GM12878 (cell line): ENCODE data around the gene TMEM50B. TPM values are rescaled to one million over a fixed set of nuclear protein-coding genes. Genes with fewer than 3 reads are reported as not detected.
A peak's percentile ranks its signal among the peaks of the same experiment; 100 is the strongest.

Experiments
- ATF2 ChIP-seq: IDR thresholded peaks from 2 replicates; pipeline ENCODE4 v1.6.1; 2012; ENCODE audit warnings: low read length, inconsistent platforms
- BHLHE40 ChIP-seq, 2 experiments: fragments of 450-650 bp in 1 of 2; IDR thresholded peaks; 2 replicates each; pipeline ENCODE4 v1.6.1; 2011 to 2017; ENCODE audit warnings: low read depth in 2 of 2, borderline replicate concordance in 1 of 2, improper control_type of control experiment in 1 of 2, low read length in 1 of 2, mild to moderate bottlenecking in 1 of 2
- CBFB ChIP-seq: IDR thresholded peaks from 2 replicates; pipeline ENCODE4 v1.6.1; 2016; ENCODE audit warnings: antibody characterized with exemption, low read depth
- DPF2 ChIP-seq: fragments of 450-650 bp; IDR thresholded peaks from 2 replicates; pipeline ENCODE4 v1.6.1; 2017; ENCODE audit warnings: mild to moderate bottlenecking
- GATAD2B ChIP-seq: fragments of 450-650 bp; conservative IDR thresholded peaks from 2 replicates; pipeline ENCODE4 v1.6.1; 2017; ENCODE audit warnings: low read depth, mild to moderate bottlenecking, moderate library complexity
- IKZF1 ChIP-seq: fragments of 450-650 bp; conservative IDR thresholded peaks from 2 replicates; pipeline ENCODE4 v1.6.1; 2017; ENCODE audit warnings: antibody characterized with exemption, mild to moderate bottlenecking
- IKZF2 ChIP-seq, 2 experiments: fragments of 450-650 bp; IDR thresholded peaks; 2 replicates each; pipeline ENCODE4 v1.6.1; 2017; ENCODE audit warnings: mild to moderate bottlenecking in 2 of 2, moderate library complexity in 2 of 2
- MEF2B ChIP-seq: fragments of 450-650 bp; IDR thresholded peaks from 2 replicates; pipeline ENCODE4 v1.6.1; 2018; ENCODE audit warnings: mild to moderate bottlenecking, moderate library complexity; ENCODE audit not compliant: partially characterized antibody, poor library complexity, severe bottlenecking
- NFYB ChIP-seq: IDR thresholded peaks from 2 replicates; pipeline ENCODE4 v1.6.1; 2011; ENCODE audit warnings: low read depth, mild to moderate bottlenecking, low read length, improper control_type of control experiment, moderate library complexity; ENCODE audit not compliant: insufficient read depth
- PRDM15 ChIP-seq: fragments of 450-650 bp; formaldehyde crosslinking; IDR thresholded peaks from 2 replicates; pipeline ENCODE4 v1.4.0; 2020; ENCODE audit warnings: mild to moderate bottlenecking, moderate library complexity
- RELA ChIP-seq: fragments of 450-650 bp; IDR thresholded peaks from 2 replicates; pipeline ENCODE4 v1.8.0; 2014; ENCODE audit warnings: borderline replicate concordance; ENCODE audit not compliant: partially characterized antibody
- TARDBP ChIP-seq: IDR thresholded peaks from 2 replicates; pipeline ENCODE4 v1.6.1; 2016; ENCODE audit warnings: borderline replicate concordance
- ZBED1 ChIP-seq: IDR thresholded peaks from 2 replicates; pipeline ENCODE4 v1.6.1; 2016; ENCODE audit warnings: borderline replicate concordance
- ZBTB4 ChIP-seq: fragments of 450-650 bp; formaldehyde crosslinking; IDR thresholded peaks from 2 replicates; pipeline ENCODE4 v1.4.0; 2022; ENCODE audit warnings: mild to moderate bottlenecking, moderate library complexity
- ZNF592 ChIP-seq: fragments of 450-650 bp; IDR thresholded peaks from 2 replicates; pipeline ENCODE4 v1.6.1; 2017; ENCODE audit warnings: mild to moderate bottlenecking, moderate library complexity
- polyA plus RNA-seq, 11 experiments: library from polyadenylated mRNA; depleted of rRNA in 4 of 11; unstranded in 6 of 11; stranded (reverse) in 5 of 11; fragments of >200 nt; fragmentation: Nextera tagmentation in 4 of 11; fragmentation: Illumina TruSeq in 1 of 11; extraction: Ambion mirVana in 4 of 11; extraction: Trizol in 1 of 11; gene quantifications; 1 replicate in 1 of 11; 2 replicates in 10 of 11; pipeline versions ENCODE4 v1.2.1 to v1.2.3, GENCODE V29; 2011 to 2016; ENCODE audit warnings: inconsistent platforms in 2 of 11, missing spikeins in 2 of 11, low read depth in 1 of 11
- total RNA-seq, 4 experiments: library from RNA; depleted of rRNA in 3 of 4; stranded (reverse); fragments of >200 nt in 3 of 4; fragmentation: Illumina TruSeq in 1 of 4; extraction: Trizol in 1 of 4; gene quantifications; 2 replicates each; pipeline versions ENCODE4 v1.2.1 to v1.2.3, GENCODE V29; 2013 to 2021

The TMEM50B gene
- total and polyA plus RNA-seq, 10 of the 15 experiments (the other 5 are each of a cell fraction or from before 2014, with no cell fraction given) = 12.1 to 42.1 (median 18.2) TPM

- peak; percentile 95 for TF ChIP-seq PRDM15 (CRISPR knock-in tag)
- TF ChIP-seq ZBTB4 = peak; percentile 99
- peak; percentile 99 for TF ChIP-seq ZNF592
- TF ChIP-seq IKZF1 = peak; percentile 98
- TF ChIP-seq GATAD2B = peak; percentile 99
- TF ChIP-seq BHLHE40 (IDR thresholded peaks at IDR 0.05; ENCODE audit: borderline replicate concordance in 1 of 2, low read depth in 2 of 2, low read length in 1 of 2) = peak in 1 of 2 experiments; percentile 59; a peak in 1 of 4 replicates
- peak; percentile 82 for TF ChIP-seq CBFB
- TF ChIP-seq RELA = peak; percentile 48
- TF ChIP-seq ZBED1 = peak; percentile 99
- TF ChIP-seq NFYB = no peak
- TF ChIP-seq ATF2 = peak; percentile 100
- peak; percentile 75; the same call in 1 of the 2 replicates for TF ChIP-seq DPF2
- TF ChIP-seq MEF2B = peak; percentile 100
- TF ChIP-seq IKZF2 (IDR thresholded peaks at IDR 0.05) = peak; percentile 98
- 0 out of 2 replicates have a peak, but pooled peaks have one; percentile 71 for TF ChIP-seq TARDBP
These were observed 38.0 kb downstream of the TMEM50B start (continued) for GRCh38 chr21:33441489-33442477.
